ENCODE results near the gene PGRMC1.

DNA sequence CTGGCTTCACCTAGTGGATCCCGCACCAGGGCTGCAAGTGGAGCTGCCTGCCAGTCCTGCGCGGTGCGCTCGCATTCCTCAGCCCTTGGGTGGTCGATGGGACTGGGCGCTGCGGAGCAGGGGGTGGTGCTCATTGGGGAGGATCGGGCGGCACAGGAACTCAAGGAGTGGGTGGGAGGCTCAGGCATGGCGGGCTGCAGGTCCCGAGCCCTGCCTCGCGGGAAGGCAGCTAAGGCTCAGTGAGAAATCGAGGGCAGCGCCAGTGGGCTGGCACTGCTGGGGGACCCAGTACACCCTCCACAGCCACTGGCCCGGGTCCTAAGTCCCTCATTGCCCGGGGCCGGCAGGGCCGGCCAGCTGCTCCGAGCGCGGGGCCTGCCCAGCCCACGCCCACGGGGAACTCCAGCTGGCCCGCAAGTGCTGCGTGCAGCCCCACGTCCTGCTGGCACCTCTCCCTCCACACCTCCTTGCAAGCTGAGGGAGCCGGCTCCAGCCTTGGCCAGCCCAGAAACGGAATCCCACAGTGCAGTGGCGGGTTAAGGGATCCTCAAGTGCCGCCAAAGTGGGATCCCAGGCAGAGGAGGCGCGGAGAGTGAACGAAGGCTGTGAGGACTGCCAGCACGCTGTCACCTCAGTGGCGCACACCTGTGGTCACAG lies 27.6 kb upstream of the PGRMC1 start:
- no peak for TF ChIP-seq POLR2A (IDR thresholded peaks at IDR 0.05)
- TF ChIP-seq CTCF (IDR thresholded peaks at IDR 0.05), result no peak
